Activated CD4-positive, CD25-positive, alpha-beta regulatory T cell treated with anti-CD3 and anti-CD28 coated beads, Interleukin-2, amount 50 U/mL, for 72 hours (primary cell): ENCODE measurements around the gene ATP5MC2.
"Not testable (repeated sequence)": the region's sequence is repeated elsewhere in the genome, so short reads cannot be mapped to it uniquely, and the experiment has no call there.

Experiments used
- DNase-seq: peaks from one replicate; pipeline ENCODE4 v3.0.0; 2021

ATP5MC2 gene

GRCh38 chr12:53688134-53688533 lies 12.3 kb upstream of the ATP5MC2 start:
- DNase-seq = no peak

GRCh38 chr12:53686436-53686835 lies 10.6 kb upstream of the ATP5MC2 start:
- DNase-seq = no peak

- no peak for DNase-seq
These were observed 8.9 kb upstream of the ATP5MC2 start for GRCh38 chr12:53684654-53685220.

GRCh38 chr12:53683983-53684382 lies 8.1 kb upstream of the ATP5MC2 start:
- DNase-seq = no peak

- DNase-seq = no peak
These were observed 7.6 kb upstream of the ATP5MC2 start for GRCh38 chr12:53683494-53683893.

GRCh38 chr12:53680061-53680460 lies 4.2 kb upstream of the ATP5MC2 start:
- not testable (repeated sequence) for DNase-seq

GRCh38 chr12:53677800-53678148 lies 1.9 kb upstream of the ATP5MC2 start:
- DNase-seq = no peak

- no peak for DNase-seq
These were observed 1.3 kb upstream of the ATP5MC2 start for GRCh38 chr12:53677016-53677799.

- DNase-seq = no peak
These were observed 753 bp upstream of the ATP5MC2 start for GRCh38 chr12:53676656-53677015.

GRCh38 chr12:53674977-53675700 lies 744 bp downstream of the ATP5MC2 start:
- DNase-seq = no peak

- DNase-seq = no peak
These were observed 4.9 kb downstream of the ATP5MC2 start for GRCh38 chr12:53670971-53671370.

- no peak for DNase-seq
These were observed 5.6 kb downstream of the ATP5MC2 start for GRCh38 chr12:53670308-53670707.

- no peak for DNase-seq
These were observed 8.8 kb downstream of the ATP5MC2 start for GRCh38 chr12:53667080-53667479.

- DNase-seq = no peak
These were observed 10.9 kb downstream of the ATP5MC2 start for GRCh38 chr12:53664936-53665335.

GRCh38 chr12:53664191-53664590 lies 11.7 kb downstream of the ATP5MC2 start:
- DNase-seq = no peak

- no peak for DNase-seq
These were observed 15.8 kb downstream of the ATP5MC2 start for GRCh38 chr12:53660041-53660440.

GRCh38 chr12:53659571-53659981 lies 16.3 kb downstream of the ATP5MC2 start:
- DNase-seq = no peak

- no peak for DNase-seq
These were observed 16.8 kb downstream of the ATP5MC2 start for GRCh38 chr12:53659011-53659551.

GRCh38 chr12:53657041-53657440 lies 18.8 kb downstream of the ATP5MC2 start:
- DNase-seq = no peak

- DNase-seq = no peak
These were observed 22.3 kb downstream of the ATP5MC2 start for GRCh38 chr12:53653595-53653994.

- no peak for DNase-seq
These were observed 23.5 kb downstream of the ATP5MC2 start for GRCh38 chr12:53652366-53652765.

- DNase-seq = no peak
These were observed 24.1 kb downstream of the ATP5MC2 start for GRCh38 chr12:53651737-53652136.

- not testable (repeated sequence) for DNase-seq
These were observed 29.6 kb downstream of the ATP5MC2 start for GRCh38 chr12:53646300-53646699.

GRCh38 chr12:53645165-53645564 lies 30.7 kb downstream of the ATP5MC2 start:
- DNase-seq = no peak
